Measurements from ENCODE around the gene ARRB1.

ARRB1 gene

GRCh38 chr11:75345455-75346160 is 5.9 kb downstream of the ARRB1 start:
- Histone ChIP-seq H4K20me1 (peaks cover 6% of the 10 kb centered on the region; the same call in 1 of the 2 replicates), H3K4me1 (peaks cover 98% of the 10 kb centered on the region), H3K27me3 (no peaks in the 10 kb centered on the region), H3K27ac (peak overlapping the region; percentile 96), H3K9ac (peak overlapping the region; percentile 93), H3K4me2 (peak overlapping the region; percentile 93), H3K36me3 (0 out of 2 replicates have a peak, but pooled peaks cover 18% of the 10 kb centered on the region), H3K4me3 (peak overlapping the region; percentile 51), H3K9me3 (no peaks in the 10 kb centered on the region)
- TF ChIP-seq Cebpa-rat (IDR thresholded peaks at IDR 0.05): no peak

- 0 out of 2 replicates have a peak, but pooled peaks cover 18% of the 10 kb centered on the region for H3K36me3 ChIP-seq
- no peaks in the 10 kb centered on the region for H3K9me3 ChIP-seq
Observed at GRCh38 chr11:75344761-75345454, 6.6 kb downstream of the ARRB1 start.

GRCh38 chr11:75344186-75344585 is 7.3 kb downstream of the ARRB1 start:
- no peaks in the 10 kb centered on the region for H3K9me3 ChIP-seq
- peak overlapping the region; percentile 96 for H3K27ac ChIP-seq
- peaks cover 6% of the 10 kb centered on the region; the same call in 1 of the 2 replicates for H4K20me1 ChIP-seq
- no peak for TF ChIP-seq Cebpa-rat (IDR thresholded peaks at IDR 0.05)
- no peaks in the 10 kb centered on the region for H3K27me3 ChIP-seq
- H3K4me1 ChIP-seq: peaks cover 99% of the 10 kb centered on the region
- H3K9ac ChIP-seq: peak overlapping the region; percentile 93
- 0 out of 2 replicates have a peak, but pooled peaks cover 17% of the 10 kb centered on the region for H3K36me3 ChIP-seq
- peak overlapping the region; percentile 51; the same call in 1 of the 2 replicates for H3K4me3 ChIP-seq
- H3K4me2 ChIP-seq: peak overlapping the region; percentile 93

More at GRCh38 chr11:75344761-75345454, 6.6 kb downstream of the ARRB1 start:
- TF ChIP-seq Cebpa-rat (IDR thresholded peaks at IDR 0.05): no peak
- H4K20me1 ChIP-seq: peaks cover 6% of the 10 kb centered on the region; the same call in 1 of the 2 replicates
- no peaks in the 10 kb centered on the region for H3K27me3 ChIP-seq
- peak overlapping the region; percentile 51 for H3K4me3 ChIP-seq
- H3K4me1 ChIP-seq: peaks cover 99% of the 10 kb centered on the region
- peak overlapping the region; percentile 93 for H3K4me2 ChIP-seq
- H3K27ac ChIP-seq: peak overlapping the region; percentile 96
- peak overlapping the region; percentile 93 for H3K9ac ChIP-seq

GRCh38 chr11:75342966-75343870 is 8.2 kb downstream of the ARRB1 start:
- Histone ChIP-seq H3K4me3 (peak overlapping the region; percentile 51; the same call in 1 of the 2 replicates), H3K4me2 (peak overlapping the region; percentile 93), H3K36me3 (0 out of 2 replicates have a peak, but pooled peaks cover 13% of the 10 kb centered on the region), H3K4me1 (peaks cover 99% of the 10 kb centered on the region), H3K27me3 (no peaks in the 10 kb centered on the region), H3K27ac (peak overlapping the region; percentile 96), H3K9me3 (no peaks in the 10 kb centered on the region), H4K20me1 (peaks cover 6% of the 10 kb centered on the region; the same call in 1 of the 2 replicates), H3K9ac (peak overlapping the region; percentile 59; the same call in 1 of the 2 replicates)
- no peak for TF ChIP-seq Cebpa-rat (IDR thresholded peaks at IDR 0.05)

GRCh38 chr11:75342231-75342918 is 9.1 kb downstream of the ARRB1 start:
- Histone ChIP-seq H3K9me3 (no peaks in the 10 kb centered on the region), H3K9ac (peak overlapping the region; percentile 59), H3K4me1 (peaks cover 99% of the 10 kb centered on the region), H3K4me2 (peak overlapping the region; percentile 93), H3K27ac (peak overlapping the region; percentile 96), H3K36me3 (0 out of 2 replicates have a peak, but pooled peaks cover 12% of the 10 kb centered on the region), H3K27me3 (no peaks in the 10 kb centered on the region), H4K20me1 (peaks cover 6% of the 10 kb centered on the region; the same call in 1 of the 2 replicates), H3K4me3 (no peak overlapping the region)
- TF ChIP-seq Cebpa-rat (IDR thresholded peaks at IDR 0.05): no peak

- Histone ChIP-seq H3K9me3 (no peaks in the 10 kb centered on the region), H3K4me1 (peaks cover 99% of the 10 kb centered on the region), H3K27ac (peak overlapping the region; percentile 96)
Observed at GRCh38 chr11:75341612-75342011, 9.8 kb downstream of the ARRB1 start.

GRCh38 chr11:75339685-75340409 is 11.6 kb downstream of the ARRB1 start:
- Histone ChIP-seq H3K4me3 (peak overlapping the region; percentile 49), H3K4me1 (peaks cover 99% of the 10 kb centered on the region), H3K9ac (peak overlapping the region; percentile 79), H3K36me3 (peaks cover 14% of the 10 kb centered on the region; the same call in 1 of the 2 replicates), H3K27me3 (no peaks in the 10 kb centered on the region), H3K9me3 (no peaks in the 10 kb centered on the region), H3K27ac (peak overlapping the region; percentile 96), H4K20me1 (no peaks in the 10 kb centered on the region), H3K4me2 (peak overlapping the region; percentile 93)
- TF ChIP-seq Cebpa-rat (IDR thresholded peaks at IDR 0.05): no peak

More at GRCh38 chr11:75341612-75342011, 9.8 kb downstream of the ARRB1 start:
- Histone ChIP-seq H3K9ac (peak overlapping the region; percentile 79), H3K4me2 (peak overlapping the region; percentile 93), H3K4me3 (no peak overlapping the region), H4K20me1 (no peaks in the 10 kb centered on the region), H3K27me3 (no peaks in the 10 kb centered on the region), H3K36me3 (peaks cover 8% of the 10 kb centered on the region; the same call in 1 of the 2 replicates)
- TF ChIP-seq Cebpa-rat (IDR thresholded peaks at IDR 0.05): no peak

- Histone ChIP-seq H3K4me1 (peaks cover 99% of the 10 kb centered on the region), H3K27ac (peak overlapping the region; percentile 96), H4K20me1 (no peaks in the 10 kb centered on the region), H3K4me3 (peak overlapping the region; percentile 49), H3K9ac (peak overlapping the region; percentile 79), H3K27me3 (no peaks in the 10 kb centered on the region), H3K9me3 (no peaks in the 10 kb centered on the region), H3K4me2 (peak overlapping the region; percentile 93), H3K36me3 (peaks cover 17% of the 10 kb centered on the region)
- TF ChIP-seq Cebpa-rat (IDR thresholded peaks at IDR 0.05): no peak
Observed at GRCh38 chr11:75338516-75339208, 12.8 kb downstream of the ARRB1 start.

All from BLaER1 (cell line).